GM21526 (cell line): ENCODE data around the gene CDH23.

Source experiments
- ATAC-seq: cut with Tn5 transposase; IDR thresholded peaks from one replicate; pipeline ENCODE4 v1.9.1; 2021; ENCODE audit warnings: moderate library complexity; ENCODE audit not compliant: unreplicated experiment, low FRiP score

The CDH23 gene

GRCh38 chr10:71391701-71392100 is 5.0 kb upstream of the CDH23 start:
- ATAC-seq, result no peak

- no peak for ATAC-seq
Observed at GRCh38 chr10:71392292-71392691, 4.4 kb upstream of the CDH23 start.

- no peak for ATAC-seq
Observed at GRCh38 chr10:71392791-71393781, 3.6 kb upstream of the CDH23 start.

- ATAC-seq, result no peak
Observed at GRCh38 chr10:71393841-71394475, 2.8 kb upstream of the CDH23 start.

- ATAC-seq, result no peak
Observed at GRCh38 chr10:71394926-71395562, 1.7 kb upstream of the CDH23 start.

- ATAC-seq, result no peak
Observed at GRCh38 chr10:71395621-71396020, 1.1 kb upstream of the CDH23 start.

- no peak for ATAC-seq
Observed at GRCh38 chr10:71396084-71396710, 523 bp upstream of the CDH23 start.

GRCh38 chr10:71397296-71398212 is 834 bp downstream of the CDH23 start:
- ATAC-seq, result no peak

GRCh38 chr10:71398976-71399375 is 2.3 kb downstream of the CDH23 start:
- no peak for ATAC-seq

- ATAC-seq, result no peak
Observed at GRCh38 chr10:71399946-71400345, 3.2 kb downstream of the CDH23 start.

GRCh38 chr10:71401056-71401455 is 4.3 kb downstream of the CDH23 start:
- ATAC-seq, result no peak

- ATAC-seq, result no peak
Observed at GRCh38 chr10:71402005-71402404, 5.3 kb downstream of the CDH23 start.

- ATAC-seq, result no peak
Observed at GRCh38 chr10:71404503-71405295, 8.0 kb downstream of the CDH23 start.

- ATAC-seq, result no peak
Observed at GRCh38 chr10:71406878-71407277, 10.2 kb downstream of the CDH23 start.

- ATAC-seq, result no peak
Observed at GRCh38 chr10:71408436-71409225, 11.9 kb downstream of the CDH23 start.

GRCh38 chr10:71409516-71410104 is 12.9 kb downstream of the CDH23 start:
- no peak for ATAC-seq

- ATAC-seq, result no peak
Observed at GRCh38 chr10:71413581-71413980, 16.9 kb downstream of the CDH23 start.

- ATAC-seq, result no peak
Observed at GRCh38 chr10:71414359-71414758, 17.6 kb downstream of the CDH23 start.
